Hematopoietic multipotent progenitor cell treated with erythropoietin and hydrocortisone succinate and interleukin-3 and kit ligand, for 17 days (in vitro differentiated cells): ENCODE measurements around the gene PLCB4.

Experiments used
- DNase-seq: peaks from one replicate; pipeline ENCODE4 v3.0.0-alpha.2; 2015; ENCODE audit warnings: low spot score

The PLCB4 gene

DNA sequence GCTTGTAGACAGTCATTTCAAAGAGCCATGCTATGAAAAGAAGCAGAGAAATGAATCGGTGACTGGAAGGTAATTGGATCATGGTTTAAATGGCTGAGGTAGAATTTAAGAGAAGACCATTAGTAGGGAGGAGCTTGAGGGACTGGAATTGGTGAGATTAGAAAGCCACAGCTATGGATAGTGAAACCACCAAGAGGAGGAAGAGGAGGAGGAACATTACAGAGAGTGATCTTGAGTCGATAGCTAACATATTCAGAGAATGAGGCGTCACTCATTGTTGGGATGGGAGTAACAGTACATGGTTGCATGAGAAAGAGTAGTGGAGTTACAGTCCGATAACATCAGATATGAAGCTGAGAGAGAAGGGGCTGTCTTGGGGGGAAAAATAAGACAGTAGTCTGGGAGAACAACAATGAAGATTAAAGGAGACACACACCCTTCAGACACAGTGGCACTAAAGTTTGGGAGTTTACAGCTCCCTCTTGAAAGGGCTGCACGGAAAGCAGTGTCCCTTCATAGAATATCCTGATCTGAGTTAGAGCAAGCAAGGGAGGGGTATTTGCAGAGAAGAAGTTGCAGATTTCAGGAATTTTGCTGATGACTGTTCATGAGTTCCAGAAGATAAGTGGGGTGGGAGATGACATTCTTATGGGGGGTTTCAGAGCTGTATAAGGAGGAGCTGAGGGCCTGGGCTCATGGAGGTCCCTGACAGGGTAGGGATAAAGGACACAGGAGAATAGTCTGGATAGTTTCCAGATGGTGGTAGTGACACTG, 430.4 kb downstream of the PLCB4 start:
- no peak for DNase-seq

GRCh38 chr20:9500121-9500520, 431.2 kb downstream of the PLCB4 start:
- DNase-seq, result no peak

DNA sequence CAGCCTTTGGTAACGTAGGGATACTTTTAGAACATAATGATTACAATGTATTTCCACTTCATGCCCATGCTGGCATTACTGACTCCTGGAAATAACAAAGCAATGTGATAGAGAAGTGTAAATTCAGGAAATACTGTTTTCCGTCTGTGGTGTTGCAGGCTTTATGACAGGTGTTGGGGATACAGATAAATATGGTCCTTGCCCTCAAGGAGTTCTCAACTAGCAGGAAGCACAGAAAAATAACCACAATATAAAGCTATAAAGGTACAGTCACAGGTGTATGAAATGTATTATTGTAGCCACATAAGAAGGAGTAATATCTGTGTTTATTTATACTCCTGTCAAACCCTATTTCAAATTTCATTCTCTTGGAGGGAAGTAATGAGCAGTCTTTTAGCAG, 432.6 kb downstream of the PLCB4 start:
- DNase-seq, result no peak

GRCh38 chr20:9503526-9504245, 434.8 kb downstream of the PLCB4 start:
- no peak for DNase-seq

- DNase-seq, result no peak
These were observed 437.5 kb downstream of the PLCB4 start for GRCh38 chr20:9506280-9506821.

DNA sequence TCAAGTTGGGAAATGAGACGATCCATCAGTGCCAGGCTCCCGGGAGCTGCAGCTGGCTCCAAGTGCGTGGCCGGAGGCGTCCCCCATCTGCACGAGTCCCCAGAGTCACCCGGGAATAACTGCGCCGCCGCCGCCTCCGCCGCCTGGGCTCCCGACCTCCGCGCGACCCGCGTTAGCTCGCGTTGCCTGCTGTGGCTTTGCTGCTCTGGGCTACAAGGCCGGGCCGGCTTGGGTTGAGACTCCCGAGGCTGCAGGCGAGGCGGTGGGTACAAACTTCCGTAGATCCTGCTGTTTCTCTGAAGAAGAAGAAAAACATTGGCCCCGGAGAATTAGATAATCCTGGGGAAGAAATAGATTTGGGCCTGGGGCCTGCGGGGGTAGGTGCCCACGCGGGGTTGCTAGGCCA, 438.1 kb downstream of the PLCB4 start:
- no peak for DNase-seq

- DNase-seq, result no peak
These were observed 438.8 kb downstream of the PLCB4 start for GRCh38 chr20:9507544-9508239.

DNA sequence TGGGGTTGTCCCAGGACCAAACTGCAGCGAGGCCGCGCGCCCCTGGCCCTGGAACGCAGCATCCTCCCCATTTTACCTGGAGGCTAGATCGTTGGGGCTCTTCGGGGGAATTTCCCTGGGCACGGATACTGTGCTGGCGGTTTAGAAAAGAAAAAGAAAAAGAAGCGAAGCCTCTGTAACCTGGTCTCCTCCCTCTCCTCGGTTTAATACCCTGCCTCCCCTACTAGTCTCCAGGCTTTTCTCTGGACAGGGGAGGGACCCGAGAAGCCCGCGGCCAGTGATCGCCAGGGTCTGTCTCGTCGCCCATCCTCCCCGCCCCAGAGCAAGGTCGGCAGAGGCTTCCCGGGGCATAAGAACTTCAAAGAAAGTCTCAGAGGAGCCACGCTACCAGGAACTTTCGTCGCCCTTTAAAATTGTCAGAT, 439.4 kb downstream of the PLCB4 start:
- DNase-seq, result no peak

DNA sequence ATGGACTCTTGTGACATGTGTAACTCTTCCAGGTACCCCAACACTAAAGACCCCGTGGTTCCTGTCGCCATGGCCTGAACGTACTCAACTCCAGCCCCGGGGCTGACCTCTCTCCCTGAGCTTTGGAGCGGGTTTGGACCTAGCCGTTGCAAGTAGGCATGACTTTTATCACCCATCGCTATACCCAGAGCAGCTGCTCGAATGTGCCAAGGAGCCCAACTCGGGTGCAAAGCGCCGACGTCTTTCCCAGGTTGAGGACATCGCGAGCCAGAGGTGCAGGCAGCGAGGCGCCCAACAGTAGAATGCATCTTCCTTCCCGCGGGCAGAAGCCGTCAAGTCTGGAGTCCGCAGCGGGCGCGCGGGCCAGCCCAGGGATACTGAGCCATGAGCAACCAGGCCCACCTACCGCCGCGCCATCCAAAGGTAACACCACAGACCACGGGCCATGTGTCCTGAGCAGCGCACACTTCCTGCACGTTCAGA, 439.9 kb downstream of the PLCB4 start:
- no peak for DNase-seq

GRCh38 chr20:9509246-9509645, 440.4 kb downstream of the PLCB4 start:
- no peak for DNase-seq

DNA sequence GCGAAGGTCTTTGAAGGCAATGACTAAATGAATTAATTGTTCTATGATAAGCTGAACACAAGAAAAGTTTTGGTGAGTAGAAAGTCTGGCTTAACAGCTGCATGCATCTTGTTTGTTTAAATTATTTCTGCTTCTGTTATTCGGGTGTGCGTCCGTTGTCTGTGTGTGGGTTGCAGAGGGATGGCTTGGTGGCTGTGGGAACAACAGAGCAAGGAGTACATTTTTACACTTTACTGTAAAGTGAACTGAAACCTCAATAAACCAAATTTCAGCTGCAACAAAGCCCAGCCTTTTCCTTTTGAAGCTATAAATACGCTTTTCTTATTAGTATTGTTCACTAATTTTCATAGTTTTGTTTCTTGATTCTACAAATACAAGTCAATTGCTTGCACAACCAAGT, 442.0 kb downstream of the PLCB4 start:
- DNase-seq, result no peak

DNA sequence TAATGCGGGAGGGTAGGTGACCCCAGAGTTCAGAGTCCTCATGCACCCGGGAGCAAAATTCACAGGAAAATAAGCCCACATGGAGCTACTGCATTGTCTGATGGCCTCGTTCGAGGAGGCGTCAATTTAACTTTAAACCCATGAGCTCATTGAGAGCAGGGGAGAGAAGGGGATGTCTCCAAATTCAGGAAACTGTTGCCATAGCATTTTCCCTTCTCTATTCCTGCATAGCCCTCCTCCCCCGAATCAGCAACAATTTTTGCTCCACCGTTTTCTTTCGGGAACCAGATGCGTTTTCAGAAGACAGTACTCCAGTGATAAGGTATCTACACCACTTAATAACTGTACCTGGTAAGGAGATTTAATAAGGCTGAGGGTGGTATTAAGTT, 445.2 kb downstream of the PLCB4 start:
- DNase-seq, result no peak

GRCh38 chr20:9514461-9515213, 445.8 kb downstream of the PLCB4 start, which contains the start of gene LAMP5:
Gene LAMP5 (plus strand): TSS chr20:9514590. CDS start chr20:9514853, 263 bp downstream.
- no peak for DNase-seq

GRCh38 chr20:9515214-9515585, 446.3 kb downstream of the PLCB4 start:
- DNase-seq, result no peak

GRCh38 chr20:9515741-9516233, 446.9 kb downstream of the PLCB4 start:
- DNase-seq, result no peak

GRCh38 chr20:9516234-9516871, 447.5 kb downstream of the PLCB4 start:
- no peak for DNase-seq

- no peak for DNase-seq
These were observed 448.6 kb downstream of the PLCB4 start for GRCh38 chr20:9517297-9518162.

DNA sequence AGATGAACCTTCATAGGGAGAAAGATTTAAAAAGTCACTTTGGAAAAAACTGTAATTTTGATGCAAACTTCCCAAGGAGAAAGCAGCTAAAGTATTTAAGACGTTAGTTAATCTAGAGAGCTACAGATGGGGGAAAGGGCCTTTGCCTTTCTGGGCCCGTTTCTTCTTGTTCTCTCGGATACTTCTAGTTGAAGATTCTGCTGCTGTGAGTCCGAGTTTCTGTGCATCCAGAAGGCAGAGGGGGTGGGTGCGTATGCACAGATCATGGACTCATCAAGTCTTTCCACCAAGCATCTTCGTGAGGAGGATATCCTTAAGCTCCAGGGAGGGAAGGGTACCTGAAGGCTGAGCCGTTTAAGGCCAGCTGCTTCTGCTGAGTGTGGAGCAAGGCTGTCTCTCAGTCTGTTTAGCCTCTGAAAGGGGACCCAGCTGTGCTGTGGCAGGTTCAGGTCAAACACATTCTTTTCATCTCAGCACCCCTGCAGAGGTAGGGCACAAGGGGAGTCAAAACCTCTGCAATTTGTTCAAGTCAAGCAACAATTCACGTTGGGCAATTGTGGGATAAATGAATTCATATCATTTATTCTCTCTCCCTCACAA, 449.8 kb downstream of the PLCB4 start:
- DNase-seq, result no peak

DNA sequence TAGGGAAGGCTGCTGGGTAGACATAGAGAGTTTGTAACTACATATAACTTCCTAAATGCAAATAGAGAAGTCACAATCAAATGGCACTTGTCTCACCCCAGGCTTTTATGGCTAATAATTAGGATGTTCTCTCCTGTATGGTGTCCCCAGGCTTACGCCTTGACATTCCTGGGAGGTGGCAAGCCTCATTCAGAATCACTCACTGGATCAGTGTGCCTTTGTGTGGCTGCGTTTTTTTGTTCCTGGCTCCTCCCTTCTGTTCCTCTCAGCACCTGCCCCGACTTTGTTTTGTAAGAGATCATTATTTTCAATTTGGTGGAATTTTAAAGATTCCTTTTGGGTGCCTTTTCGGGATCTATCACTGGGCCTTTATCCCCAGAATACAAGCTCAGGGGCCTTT, 451.2 kb downstream of the PLCB4 start:
- no peak for DNase-seq

GRCh38 chr20:9523636-9524035, 454.7 kb downstream of the PLCB4 start:
- no peak for DNase-seq
